ENCODE data around the gene TMEM80. TPM values are rescaled to one million over a fixed set of nuclear protein-coding genes. Genes with fewer than 3 reads are reported as not detected.

Gene TMEM80
- total RNA-seq, 2 donors from 2014 or later, result 21.8 to 36.3 TPM

GRCh38 chr11:724778-725386 is 29.3 kb downstream of the TMEM80 start:
- peaks cover 34% of the 10 kb centered on the region for H3K4me1 ChIP-seq
- WGBS, 2 donors, result 75 to 81% methylated on average over 4 to 17 of the region's 18 CpGs
- H3K9me3 ChIP-seq, result no peaks in the 10 kb centered on the region
- DNase-seq (no peak), ATAC-seq (no peak)
- H3K4me3 ChIP-seq, result no peak overlapping the region
- intact Hi-C loops (cut with DNase I), result loop anchor here (5.0 to 10.0 kb wide), 2 partner anchors 68 to 170 kb away; no protein-coding TSS in a partner anchor
- no peaks in the 10 kb centered on the region for H3K27me3 ChIP-seq
- no peak overlapping the region for H3K27ac ChIP-seq
- H3K36me3 ChIP-seq (replicated peaks in 1 of 2; ENCODE audit: insufficient read depth in 1 of 2, low read depth in 2 of 2), result no peaks in the 10 kb centered on the region
- TF ChIP-seq CTCF (IDR thresholded peaks at IDR 0.05) (no peak), POLR2A (IDR thresholded peaks at IDR 0.05) (no peak)

- TF ChIP-seq POLR2A (IDR thresholded peaks at IDR 0.05), result no peak
- no peak for TF ChIP-seq CTCF (IDR thresholded peaks at IDR 0.05)
- intact Hi-C loops (cut with DNase I), result loop anchor here (10.0 kb wide), 1 partner anchor 171 kb away; no protein-coding TSS in a partner anchor
- WGBS, 2 donors, result 22 to 50% methylated on average over 6 to 33 of the region's 53 CpGs
- peak in 2 of 4 donors; percentile 27 to 30 for DNase-seq
- no peaks in the 10 kb centered on the region for H3K9me3 ChIP-seq
- no peak overlapping the region for H3K4me3 ChIP-seq
- no peaks in the 10 kb centered on the region for H3K36me3 ChIP-seq (replicated peaks in 1 of 2; ENCODE audit: insufficient read depth in 1 of 2, low read depth in 2 of 2)
- ATAC-seq, result no peak
- peak overlapping the region; percentile 56 to 86 (median 74) for H3K27ac ChIP-seq
- peaks cover 34% of the 10 kb centered on the region for H3K4me1 ChIP-seq
- no peaks in the 10 kb centered on the region for H3K27me3 ChIP-seq
Observed at GRCh38 chr11:725624-726202, 30.1 kb downstream of the TMEM80 start.

DNA sequence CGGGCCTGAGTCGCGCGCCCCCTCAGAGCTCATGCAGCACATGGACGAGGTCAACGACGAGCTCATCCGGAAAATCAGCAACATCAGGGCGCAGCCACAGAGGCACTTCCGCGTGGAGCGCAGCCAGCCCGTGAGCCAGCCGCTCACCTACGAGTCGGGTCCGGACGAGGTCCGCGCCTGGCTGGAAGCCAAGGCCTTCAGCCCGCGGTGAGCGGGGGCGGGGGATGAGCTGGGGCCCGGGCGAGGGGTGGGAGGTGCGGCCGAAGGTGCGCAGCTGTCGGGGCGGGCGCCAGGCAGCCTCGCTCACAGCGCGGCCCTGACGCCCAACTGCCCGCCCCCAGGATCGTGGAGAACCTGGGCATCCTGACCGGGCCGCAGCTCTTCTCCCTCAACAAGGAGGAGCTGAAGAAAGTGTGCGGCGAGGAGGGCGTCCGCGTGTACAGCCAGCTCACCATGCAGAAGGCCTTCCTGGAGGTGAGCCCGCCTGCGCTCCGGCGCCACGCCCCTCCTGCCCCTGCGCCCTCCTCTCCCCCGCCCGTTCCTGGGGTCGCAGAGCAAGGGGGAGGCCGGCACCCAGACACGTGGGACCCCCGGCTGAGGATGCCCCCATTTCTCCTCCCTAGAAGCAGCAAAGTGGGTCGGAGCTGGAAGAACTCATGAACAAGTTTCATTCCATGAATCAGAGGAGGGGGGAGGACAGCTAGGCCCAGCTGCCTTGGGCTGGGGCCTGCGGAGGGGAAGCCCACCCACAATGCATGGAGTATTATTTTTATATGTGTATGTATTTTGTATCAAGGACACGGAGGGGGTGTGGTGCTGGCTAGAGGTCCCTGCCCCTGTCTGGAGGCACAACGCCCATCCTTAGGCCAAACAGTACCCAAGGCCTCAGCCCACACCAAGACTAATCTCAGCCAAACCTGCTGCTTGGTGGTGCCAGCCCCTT is 30.9 kb downstream of the TMEM80 start:
- peak in 2 of 3 donors; percentile 25 to 27 for TF ChIP-seq POLR2A (IDR thresholded peaks at IDR 0.05)
- TF ChIP-seq CTCF (IDR thresholded peaks at IDR 0.05), result no peak
- no peak overlapping the region for H3K4me3 ChIP-seq
- intact Hi-C loops (cut with DNase I), result loop anchor here (10.0 kb wide), 1 partner anchor 172 kb away; no protein-coding TSS in a partner anchor

GRCh38 chr11:727281-727701 is 31.7 kb downstream of the TMEM80 start:
- intact Hi-C loops (cut with DNase I), result loop anchor here (10.0 kb wide), 1 partner anchor 172 kb away; no protein-coding TSS in a partner anchor
- Histone ChIP-seq H3K4me3 (no peak overlapping the region), H3K9me3 (no peaks in the 10 kb centered on the region), H3K27ac (peak overlapping the region in 3 of 4 donors; percentile 74 to 86 (median 75)), H3K27me3 (peaks cover 0 to 4% of the 10 kb centered on the region in 2 donors), H3K36me3 (replicated peaks in 1 of 2; ENCODE audit: insufficient read depth in 1 of 2, low read depth in 2 of 2) (no peaks in the 10 kb centered on the region), H3K4me1 (peaks cover 34% of the 10 kb centered on the region)
- TF ChIP-seq POLR2A (IDR thresholded peaks at IDR 0.05) (no peak), CTCF (IDR thresholded peaks at IDR 0.05) (no peak)
- no peak for ATAC-seq
- DNase-seq, result peak in 1 of 4 donors; percentile 14
- 90 to 93% methylated on average over 8 to 12 of the region's 12 CpGs for WGBS, 2 donors

More for the DNA sequence above, 30.9 kb downstream of the TMEM80 start:
- no peaks in the 10 kb centered on the region for H3K36me3 ChIP-seq (replicated peaks in 1 of 2; ENCODE audit: insufficient read depth in 1 of 2, low read depth in 2 of 2)
- no peaks in the 10 kb centered on the region for H3K9me3 ChIP-seq
- H3K27me3 ChIP-seq, result peaks cover 0 to 4% of the 10 kb centered on the region in 2 donors
- peaks cover 34% of the 10 kb centered on the region for H3K4me1 ChIP-seq
- DNase-seq, result peak; percentile 83 to 90 (median 90)
- 20% methylated on average over 50 of the region's 61 CpGs; no CpG with 5 or more reads in 1 of the 2 donors for WGBS, 2 donors
- H3K27ac ChIP-seq, result peak overlapping the region; percentile 56 to 86 (median 74)
- ATAC-seq, result peak; percentile 61
